HG03045 (cell line): ENCODE results near the gene LENG1.
"Not testable (repeated sequence)": the region's sequence is repeated elsewhere in the genome, so short reads cannot be mapped to it uniquely, and the experiment has no call there.

Experiments
- ATAC-seq: cut with Tn5 transposase; IDR thresholded peaks from one replicate; pipeline ENCODE4 v1.9.1; 2021; ENCODE audit warnings: mild to moderate bottlenecking, moderate library complexity; ENCODE audit not compliant: unreplicated experiment

The LENG1 gene

GRCh38 chr19:54159352-54160181 is at the start of gene LENG1:
TSS of gene LENG1 (minus strand) at chr19:54159721. CDS start at chr19:54159695, 26 bp downstream.
- peak; percentile 92 for ATAC-seq

- no peak for ATAC-seq
Observed at GRCh38 chr19:54208784-54209057, 49.2 kb upstream of the LENG1 start.

GRCh38 chr19:54207983-54208783 is 48.7 kb upstream of the LENG1 start:
- ATAC-seq: peak; percentile 36

- no peak for ATAC-seq
Observed at GRCh38 chr19:54207676-54207982, 48.1 kb upstream of the LENG1 start.

- not testable (repeated sequence) for ATAC-seq
Observed at GRCh38 chr19:54207193-54207592, 47.7 kb upstream of the LENG1 start.

- ATAC-seq: no peak
Observed at GRCh38 chr19:54206831-54207177, 47.3 kb upstream of the LENG1 start.

GRCh38 chr19:54206030-54206830 is 46.7 kb upstream of the LENG1 start:
- ATAC-seq: no peak

GRCh38 chr19:54204767-54205468 is 45.4 kb upstream of the LENG1 start:
- no peak for ATAC-seq

- no peak for ATAC-seq
Observed at GRCh38 chr19:54203151-54203611, 43.7 kb upstream of the LENG1 start.

- no peak for ATAC-seq
Observed at GRCh38 chr19:54201980-54202379, 42.5 kb upstream of the LENG1 start.

GRCh38 chr19:54201172-54201701 is 41.7 kb upstream of the LENG1 start:
- ATAC-seq: no peak

- no peak for ATAC-seq
Observed at GRCh38 chr19:54199401-54199800, 39.9 kb upstream of the LENG1 start.

- no peak for ATAC-seq
Observed at GRCh38 chr19:54197121-54197520, 37.6 kb upstream of the LENG1 start.

- ATAC-seq: no peak
Observed at GRCh38 chr19:54196536-54196935, 37.0 kb upstream of the LENG1 start.

- ATAC-seq: not testable (repeated sequence)
Observed at GRCh38 chr19:54194463-54194862, 34.9 kb upstream of the LENG1 start.

- ATAC-seq: no peak
Observed at GRCh38 chr19:54193011-54193410, 33.5 kb upstream of the LENG1 start.

- no peak for ATAC-seq
Observed at GRCh38 chr19:54191811-54192453, 32.4 kb upstream of the LENG1 start.

- ATAC-seq: peak; percentile 27
Observed at GRCh38 chr19:54191011-54191810, 31.7 kb upstream of the LENG1 start, which contains the start of gene TSEN34. TSS of gene TSEN34 (plus strand) at chr19:54191308. CDS start at chr19:54191365, 57 bp downstream.

- peak; percentile 44 for ATAC-seq
Observed at GRCh38 chr19:54190503-54191010, 31.0 kb upstream of the LENG1 start.
